Thyroid gland (tissue), 4 donors: ENCODE data around the gene FAM98A. TPM values are rescaled to one million over a fixed set of nuclear protein-coding genes. Genes with fewer than 3 reads are reported as not detected.

ENCODE experiments used
- DNase-seq, 2 donors: peaks; one replicate each; pipeline ENCODE4 v3.0.0-alpha.2; 2019
- H3K27ac ChIP-seq, 3 donors: fragments of 200-600 bp; sonication (generic); 1 replicate in 2 of 3; 2 replicates in 1 of 3; pipeline ENCODE4 v1.5.1; 2016 to 2019; ENCODE audit warnings: mild to moderate bottlenecking in 1 of 3, moderate library complexity in 1 of 3
- H3K27me3 ChIP-seq: fragments of 200-600 bp; sonication (generic); one replicate; pipeline ENCODE4 v1.5.1; 2019
- H3K36me3 ChIP-seq, 2 donors: fragments of 200-600 bp; sonication (generic); one replicate each; pipeline ENCODE4 v1.5.1; 2016 to 2019
- H3K4me1 ChIP-seq, 2 donors: fragments of 200-600 bp; sonication (generic); one replicate each; pipeline ENCODE4 v1.5.1; 2017 to 2019
- H3K4me3 ChIP-seq, 3 donors: fragments of 200-600 bp; sonication (generic); replicated peaks in 1 of 3; 1 replicate in 2 of 3; 2 replicates in 1 of 3; pipeline ENCODE4 v1.5.1; 2016; ENCODE audit warnings: mild to moderate bottlenecking in 1 of 3
- H3K9me3 ChIP-seq: fragments of 200-600 bp; sonication (generic); one replicate; pipeline ENCODE4 v1.5.1; 2017
- POLR2A ChIP-seq, 2 donors: fragments of 450-650 bp; IDR thresholded peaks; one replicate each; pipeline ENCODE4 v1.6.1; 2017; ENCODE audit warnings: antibody characterized with exemption in 2 of 2, mild to moderate bottlenecking in 2 of 2, moderate library complexity in 1 of 2
- WGBS, 2 donors: methylation state at CpG; one replicate each; pipeline ENCODE4 v1.1.5; 2017; 5-methylcytosine and 5-hydroxymethylcytosine counted together
- intact Hi-C: fragments of 100-400 bp; cut with DNase I; formaldehyde crosslinking; loops from one replicate; pipeline ENCODE4 v1.15.1; 2023
- total RNA-seq, 4 donors: library from RNA; depleted of rRNA; stranded (reverse); fragments of >200 nt; gene quantifications; one replicate each; pipeline ENCODE4 v1.2.3, GENCODE V29; 2016
- TF ChIP-seq, protein P1 (sequence below), 6 experiments: fragments of 200-600 bp in 3 of 6; fragments of 450-650 bp in 3 of 6; sonication (generic) in 3 of 6; IDR thresholded peaks; one replicate each; pipeline ENCODE4 v1.5.1; 2016 to 2019; ENCODE audit warnings: antibody characterized with exemption in 6 of 6, mild to moderate bottlenecking in 2 of 6, inconsistent platforms in 1 of 6, moderate library complexity in 1 of 6

Gene FAM98A
- total RNA-seq = 100 to 1,000 TPM in 1 of 4 donors, 10 to 100 TPM in 3; 30.9 to 101 (median 70.7) TPM

DNA sequence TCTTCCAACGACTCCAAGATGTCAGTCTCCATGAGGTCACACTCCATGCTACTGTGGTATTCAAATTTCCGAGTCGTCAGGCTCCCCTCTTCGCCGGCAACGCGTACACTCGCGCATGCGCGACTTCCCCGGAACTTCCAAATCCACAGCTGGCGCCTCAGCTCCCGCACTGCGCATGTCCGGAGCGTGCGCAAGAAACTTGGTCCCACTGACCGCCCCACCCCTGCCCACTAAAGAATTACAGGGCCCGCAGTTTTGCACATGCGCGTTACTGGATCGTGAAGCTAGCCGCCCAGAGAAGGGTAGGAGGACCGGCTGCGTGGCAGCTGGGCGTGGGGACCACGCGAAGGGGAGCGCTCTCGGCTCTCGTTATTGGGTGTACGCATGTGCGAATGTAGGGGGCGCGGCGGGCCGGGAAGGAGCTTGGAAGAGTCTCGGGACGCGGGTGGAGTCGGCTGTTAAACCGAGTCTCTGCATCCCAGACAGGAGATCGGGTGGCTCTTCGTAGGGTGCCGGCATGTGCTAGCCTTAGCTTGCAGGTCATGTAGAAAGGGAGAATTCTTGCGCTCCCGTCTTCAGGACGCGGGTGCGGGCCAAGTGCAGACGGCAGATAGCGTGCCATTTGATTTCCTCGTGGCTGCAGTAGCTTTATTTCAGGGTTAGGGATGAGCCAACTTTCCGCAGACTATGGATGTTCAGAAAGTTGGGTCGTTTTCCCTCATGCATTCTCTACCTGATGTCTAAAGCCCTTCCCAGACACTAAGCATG lies at the start of gene FAM98A:
FAM98A (minus strand) TSS at position 125 of the 768 bp plus-strand sequence; CDS start at position 47, 78 bp downstream.
- Histone ChIP-seq H3K27me3 (no peaks in the 10 kb centered on the region), H3K27ac (peak within 1 kb of the TSS; percentile 52 to 79 (median 69)), H3K4me1 (peaks cover 15 to 20% of the 10 kb centered on the region in 2 donors), H3K4me3 (peak within 1 kb of the TSS; percentile 89 to 97 (median 91)), H3K36me3 (peaks cover 0 to 3% of the 10 kb centered on the region in 2 donors), H3K9me3 (no peaks in the 10 kb centered on the region)
- intact Hi-C loops = no loop called here
- TF ChIP-seq POLR2A (IDR thresholded peaks at IDR 0.05) = peak in 1 of 2 donors; percentile 81
- TF ChIP-seq, protein P1, sequence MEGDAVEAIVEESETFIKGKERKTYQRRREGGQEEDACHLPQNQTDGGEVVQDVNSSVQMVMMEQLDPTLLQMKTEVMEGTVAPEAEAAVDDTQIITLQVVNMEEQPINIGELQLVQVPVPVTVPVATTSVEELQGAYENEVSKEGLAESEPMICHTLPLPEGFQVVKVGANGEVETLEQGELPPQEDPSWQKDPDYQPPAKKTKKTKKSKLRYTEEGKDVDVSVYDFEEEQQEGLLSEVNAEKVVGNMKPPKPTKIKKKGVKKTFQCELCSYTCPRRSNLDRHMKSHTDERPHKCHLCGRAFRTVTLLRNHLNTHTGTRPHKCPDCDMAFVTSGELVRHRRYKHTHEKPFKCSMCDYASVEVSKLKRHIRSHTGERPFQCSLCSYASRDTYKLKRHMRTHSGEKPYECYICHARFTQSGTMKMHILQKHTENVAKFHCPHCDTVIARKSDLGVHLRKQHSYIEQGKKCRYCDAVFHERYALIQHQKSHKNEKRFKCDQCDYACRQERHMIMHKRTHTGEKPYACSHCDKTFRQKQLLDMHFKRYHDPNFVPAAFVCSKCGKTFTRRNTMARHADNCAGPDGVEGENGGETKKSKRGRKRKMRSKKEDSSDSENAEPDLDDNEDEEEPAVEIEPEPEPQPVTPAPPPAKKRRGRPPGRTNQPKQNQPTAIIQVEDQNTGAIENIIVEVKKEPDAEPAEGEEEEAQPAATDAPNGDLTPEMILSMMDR (IDR thresholded peaks at IDR 0.05) = peak in 2 of 6 experiments; percentile 2 to 6
- WGBS, 2 donors = 0% methylated on average over 38 to 43 of the region's 56 CpGs
- peak; percentile 99 to 100 for DNase-seq

DNA sequence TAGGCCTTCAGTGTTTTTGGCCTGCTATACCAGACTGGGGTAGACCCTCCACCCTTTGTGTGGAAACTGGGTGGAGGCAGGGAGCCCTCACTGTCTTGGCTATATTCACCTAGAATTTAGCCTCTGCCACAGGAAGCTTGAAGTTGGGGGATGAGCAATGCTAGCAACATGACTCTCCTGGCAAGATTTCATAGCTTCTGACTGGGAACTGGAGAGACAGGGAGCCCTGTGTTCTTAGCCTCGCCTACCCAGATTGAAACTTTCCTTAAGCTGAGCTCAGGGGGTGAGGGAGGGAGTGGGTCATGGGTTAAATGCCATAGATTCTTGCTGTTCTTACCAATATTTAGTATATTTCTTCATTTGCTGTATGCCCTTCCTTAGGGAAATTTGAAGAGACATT lies 46.8 kb upstream of the FAM98A start:
- DNase-seq = no peak
- WGBS, 2 donors = 72 to 89% methylated on average over 1 of the region's 1 CpG
- H3K9me3 ChIP-seq = no peaks in the 10 kb centered on the region

DNA sequence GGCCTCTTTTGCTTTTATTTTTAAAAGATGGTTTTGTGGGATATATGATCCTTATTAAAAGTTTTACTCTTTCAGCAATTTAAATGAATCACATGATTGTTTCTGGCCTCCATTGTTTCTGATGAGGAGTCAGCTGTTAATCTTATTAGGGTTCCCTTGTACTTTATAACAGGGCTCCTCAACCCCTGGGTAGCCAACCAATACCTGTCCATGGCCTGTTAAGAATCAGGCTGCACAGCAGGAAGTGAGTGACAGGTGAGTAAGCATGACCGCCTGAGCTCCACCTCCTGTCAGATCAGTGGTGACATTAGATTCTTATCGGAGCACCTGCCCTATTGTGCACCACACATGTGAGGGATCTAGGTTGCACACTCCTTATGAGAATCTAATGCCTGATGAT lies 45.1 kb upstream of the FAM98A start:
- 92 to 94% methylated on average over 2 of the region's 2 CpGs for WGBS, 2 donors

More for the DNA sequence above, 46.8 kb upstream of the FAM98A start:
- Histone ChIP-seq H3K4me1 (no peaks in the 10 kb centered on the region), H3K27me3 (no peaks in the 10 kb centered on the region), H3K27ac (no peak overlapping the region), H3K4me3 (no peak overlapping the region), H3K36me3 (no peaks in the 10 kb centered on the region)
- intact Hi-C loops = no loop called here
- no peak for TF ChIP-seq POLR2A (IDR thresholded peaks at IDR 0.05)
- TF ChIP-seq, protein P1 (IDR thresholded peaks at IDR 0.05) = no peak

DNA sequence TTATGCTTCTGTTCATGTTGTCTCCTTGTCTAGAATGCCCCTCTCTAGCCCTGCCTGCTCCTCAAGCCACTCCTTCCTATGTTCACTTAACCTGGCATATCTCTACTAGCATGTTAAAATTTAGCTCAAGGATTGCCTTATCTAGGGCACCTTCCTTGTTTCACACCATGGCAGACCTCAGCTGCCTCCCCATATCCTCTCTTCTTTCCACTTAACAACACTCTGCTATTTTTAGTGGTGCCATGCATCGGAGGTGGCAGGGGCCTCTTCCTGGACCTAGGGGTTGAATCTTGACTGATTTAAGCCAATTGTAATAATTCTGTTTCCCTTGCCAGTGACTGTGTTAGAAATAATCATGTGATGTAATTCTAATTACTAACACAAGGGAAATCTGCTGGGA lies 36.9 kb upstream of the FAM98A start:
- no peak overlapping the region for H3K27ac ChIP-seq
- TF ChIP-seq POLR2A (IDR thresholded peaks at IDR 0.05) = no peak
- TF ChIP-seq, protein P1 (IDR thresholded peaks at IDR 0.05) = no peak
- 50 to 73% methylated on average over 1 of the region's 1 CpG for WGBS, 2 donors
- no peaks in the 10 kb centered on the region for H3K36me3 ChIP-seq
- H3K4me1 ChIP-seq = no peaks in the 10 kb centered on the region
- intact Hi-C loops = no loop called here
- no peak for DNase-seq
- no peaks in the 10 kb centered on the region for H3K27me3 ChIP-seq
- no peaks in the 10 kb centered on the region for H3K9me3 ChIP-seq
- H3K4me3 ChIP-seq = no peak overlapping the region

More for the DNA sequence above, 45.1 kb upstream of the FAM98A start:
- H3K27ac ChIP-seq = no peak overlapping the region
- TF ChIP-seq POLR2A (IDR thresholded peaks at IDR 0.05) = no peak
- TF ChIP-seq, protein P1 (IDR thresholded peaks at IDR 0.05) = no peak
- no peaks in the 10 kb centered on the region for H3K9me3 ChIP-seq
- intact Hi-C loops = no loop called here
- no peaks in the 10 kb centered on the region for H3K4me1 ChIP-seq
- H3K4me3 ChIP-seq = no peak overlapping the region
- no peak for DNase-seq
- no peaks in the 10 kb centered on the region for H3K27me3 ChIP-seq
- H3K36me3 ChIP-seq = no peaks in the 10 kb centered on the region

DNA sequence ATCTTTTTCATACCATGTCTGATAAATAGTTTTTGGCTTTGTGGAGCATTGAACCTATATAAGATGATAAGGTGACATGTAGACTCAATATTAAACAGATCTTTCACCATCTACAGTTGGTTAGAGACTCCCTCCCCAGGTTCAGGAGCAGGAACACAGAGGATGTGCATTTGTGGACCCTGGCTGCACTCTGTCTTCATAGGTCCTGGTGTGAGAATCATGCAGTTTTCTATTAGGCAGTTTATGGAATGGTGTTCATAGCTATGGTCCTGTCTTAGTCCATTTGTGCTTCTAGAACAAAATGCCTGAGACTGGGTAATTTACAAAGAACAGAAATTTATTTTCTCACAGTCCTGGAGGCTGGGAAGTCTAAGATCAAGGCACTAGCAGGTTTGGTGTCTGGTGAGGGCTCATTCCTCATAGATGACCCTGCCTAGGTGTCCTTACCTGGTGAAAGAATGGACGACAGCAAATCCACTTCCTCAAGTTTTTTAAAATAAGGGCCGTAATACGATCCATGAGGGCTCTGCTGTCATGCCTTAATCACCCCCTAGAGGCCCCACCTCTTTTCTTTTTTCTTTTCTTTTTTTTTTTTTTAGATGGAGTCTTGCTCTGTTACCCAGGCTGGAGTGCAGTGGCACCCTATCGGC lies 35.3 kb upstream of the FAM98A start:
- Histone ChIP-seq H3K36me3 (no peaks in the 10 kb centered on the region), H3K4me1 (no peaks in the 10 kb centered on the region), H3K4me3 (no peak overlapping the region), H3K27me3 (no peaks in the 10 kb centered on the region), H3K27ac (no peak overlapping the region), H3K9me3 (no peaks in the 10 kb centered on the region)
- intact Hi-C loops = no loop called here
- 82% methylated on average over 4 of the region's 4 CpGs for WGBS, 2 donors
- DNase-seq = no peak
- TF ChIP-seq, protein P1 (IDR thresholded peaks at IDR 0.05) = no peak
- TF ChIP-seq POLR2A (IDR thresholded peaks at IDR 0.05) = no peak
